GM18498 (cell line): ENCODE results near the gene FHIP2A.
"Not testable (repeated sequence)": the region's sequence is repeated elsewhere in the genome, so short reads cannot be mapped to it uniquely, and the experiment has no call there.

ENCODE experiments used
- ATAC-seq: cut with Tn5 transposase; IDR thresholded peaks from one replicate; pipeline ENCODE4 v1.9.1; 2021; ENCODE audit warnings: mild to moderate bottlenecking, moderate library complexity; ENCODE audit not compliant: unreplicated experiment

Gene FHIP2A, protein sequence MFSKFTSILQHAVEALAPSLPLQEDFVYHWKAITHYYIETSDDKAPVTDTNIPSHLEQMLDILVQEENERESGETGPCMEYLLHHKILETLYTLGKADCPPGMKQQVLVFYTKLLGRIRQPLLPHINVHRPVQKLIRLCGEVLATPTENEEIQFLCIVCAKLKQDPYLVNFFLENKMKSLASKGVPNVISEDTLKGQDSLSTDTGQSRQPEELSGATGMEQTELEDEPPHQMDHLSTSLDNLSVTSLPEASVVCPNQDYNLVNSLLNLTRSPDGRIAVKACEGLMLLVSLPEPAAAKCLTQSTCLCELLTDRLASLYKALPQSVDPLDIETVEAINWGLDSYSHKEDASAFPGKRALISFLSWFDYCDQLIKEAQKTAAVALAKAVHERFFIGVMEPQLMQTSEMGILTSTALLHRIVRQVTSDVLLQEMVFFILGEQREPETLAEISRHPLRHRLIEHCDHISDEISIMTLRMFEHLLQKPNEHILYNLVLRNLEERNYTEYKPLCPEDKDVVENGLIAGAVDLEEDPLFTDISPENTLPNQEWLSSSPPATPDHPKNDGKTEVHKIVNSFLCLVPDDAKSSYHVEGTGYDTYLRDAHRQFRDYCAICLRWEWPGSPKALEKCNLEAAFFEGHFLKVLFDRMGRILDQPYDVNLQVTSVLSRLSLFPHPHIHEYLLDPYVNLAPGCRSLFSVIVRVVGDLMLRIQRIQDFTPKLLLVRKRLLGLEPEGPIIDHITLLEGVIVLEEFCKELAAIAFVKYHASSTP

GRCh38 chr10:114821293-114821914 is at the start of gene FHIP2A:
Gene FHIP2A, plus strand, starts transcription at chr10:114821780. Its CDS starts 299 bp downstream, at chr10:114822079.
- ATAC-seq: peak; percentile 87

DNA sequence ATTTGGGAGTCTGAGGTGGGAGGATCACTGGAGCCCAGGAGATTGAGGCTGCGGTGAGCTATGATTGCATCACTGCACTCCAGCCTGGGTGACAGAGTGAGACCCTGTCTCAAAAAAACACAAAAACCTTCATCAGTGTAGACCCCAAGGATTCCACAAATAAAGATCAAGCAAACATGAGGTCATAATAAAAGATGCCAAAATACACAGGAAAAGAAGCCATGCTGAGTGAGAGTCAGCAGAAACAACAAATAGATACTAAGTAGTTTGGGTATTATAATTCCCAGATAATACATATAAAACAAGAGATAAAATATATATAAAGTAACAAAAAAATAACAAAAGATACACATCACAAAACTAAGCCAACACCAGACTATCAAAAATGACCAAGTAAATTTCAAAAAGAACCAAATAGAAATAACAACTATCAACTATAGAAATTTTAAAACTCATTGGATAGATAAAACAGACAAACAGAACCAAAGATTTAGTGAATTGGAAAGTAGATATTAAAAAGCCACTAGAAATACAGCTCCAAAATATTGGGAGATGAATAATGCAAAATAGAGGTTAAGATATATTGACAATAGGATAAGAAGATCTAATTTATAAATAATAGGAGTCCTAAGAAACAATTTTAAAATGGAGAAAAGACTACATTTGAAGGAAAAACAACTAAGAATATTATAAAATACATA is 48.9 kb upstream of the FHIP2A start:
- ATAC-seq: no peak

GRCh38 chr10:114773197-114773532 is 48.4 kb upstream of the FHIP2A start:
- ATAC-seq: no peak

- ATAC-seq: not testable (repeated sequence)
Measured at GRCh38 chr10:114775082-114775481, 46.5 kb upstream of the FHIP2A start.

DNA sequence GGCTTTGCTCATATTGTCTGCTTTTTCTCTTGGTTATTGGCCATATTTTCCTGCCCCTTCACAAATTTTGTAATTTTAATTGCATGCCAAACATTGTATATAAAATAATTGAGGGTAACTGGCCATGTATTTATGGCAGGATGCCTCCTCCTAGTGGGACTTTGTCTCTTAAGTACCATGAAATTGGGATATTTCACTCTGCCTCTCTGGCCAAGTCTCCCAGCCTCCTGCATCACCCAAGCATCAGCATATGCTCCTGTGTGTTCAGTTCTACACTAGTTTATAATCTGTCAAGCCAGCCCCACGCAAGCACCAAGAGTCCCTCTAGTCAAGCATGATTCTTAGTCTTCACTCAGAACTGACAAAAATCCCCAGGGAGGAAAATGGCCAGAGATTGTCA is 44.2 kb upstream of the FHIP2A start:
- no peak for ATAC-seq

- ATAC-seq: no peak
Measured at GRCh38 chr10:114779803-114780576, 41.6 kb upstream of the FHIP2A start.

- no peak for ATAC-seq
Measured at GRCh38 chr10:114780577-114781184, 40.9 kb upstream of the FHIP2A start.

DNA sequence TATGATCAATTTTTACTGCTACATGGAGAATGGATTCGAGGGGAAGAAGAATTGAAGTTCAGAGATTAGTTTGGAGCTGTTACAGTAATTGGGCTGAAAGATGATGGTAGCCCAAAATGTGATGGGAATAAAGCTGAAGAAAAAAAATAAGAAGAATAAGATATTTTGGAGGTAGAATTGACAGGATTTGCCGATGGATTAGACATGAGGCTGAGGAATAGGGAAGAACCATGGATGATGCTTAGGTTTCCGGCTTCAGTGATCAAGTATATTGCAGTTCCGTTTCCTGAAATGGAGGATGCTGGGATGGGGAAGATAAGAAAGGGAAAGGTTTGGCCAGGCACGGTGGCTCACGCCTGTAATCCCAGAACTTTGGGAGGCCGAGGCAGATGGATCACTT is 38.9 kb upstream of the FHIP2A start:
- ATAC-seq: no peak

- no peak for ATAC-seq
Measured at GRCh38 chr10:114783686-114784085, 37.9 kb upstream of the FHIP2A start.

GRCh38 chr10:114786492-114786891 is 35.1 kb upstream of the FHIP2A start:
- peak; percentile 75 for ATAC-seq

- not testable (repeated sequence) for ATAC-seq
Measured at GRCh38 chr10:114787131-114787530, 34.4 kb upstream of the FHIP2A start.

- no peak for ATAC-seq
Measured at GRCh38 chr10:114791768-114792167, 29.8 kb upstream of the FHIP2A start.

DNA sequence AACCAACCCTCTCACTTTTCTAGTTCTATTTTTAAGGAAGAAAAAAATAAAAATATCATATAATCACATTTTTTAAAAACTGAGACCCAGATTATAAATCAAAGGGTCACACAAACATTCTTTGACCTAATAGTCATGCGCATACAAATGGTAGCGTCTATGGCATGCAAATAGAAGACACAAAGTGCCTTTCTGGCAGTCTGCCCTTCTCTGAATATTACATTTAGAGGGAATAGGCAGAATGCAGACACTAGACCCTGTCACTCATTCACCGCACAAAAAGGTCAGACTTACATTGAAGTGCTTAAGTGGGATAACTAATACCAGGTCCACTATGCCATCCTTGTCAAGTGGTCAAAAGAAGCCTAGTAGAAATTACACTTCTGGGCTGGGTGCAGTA is 26.5 kb upstream of the FHIP2A start:
- no peak for ATAC-seq

- ATAC-seq: no peak
Measured at GRCh38 chr10:114800361-114800760, 21.2 kb upstream of the FHIP2A start.

DNA sequence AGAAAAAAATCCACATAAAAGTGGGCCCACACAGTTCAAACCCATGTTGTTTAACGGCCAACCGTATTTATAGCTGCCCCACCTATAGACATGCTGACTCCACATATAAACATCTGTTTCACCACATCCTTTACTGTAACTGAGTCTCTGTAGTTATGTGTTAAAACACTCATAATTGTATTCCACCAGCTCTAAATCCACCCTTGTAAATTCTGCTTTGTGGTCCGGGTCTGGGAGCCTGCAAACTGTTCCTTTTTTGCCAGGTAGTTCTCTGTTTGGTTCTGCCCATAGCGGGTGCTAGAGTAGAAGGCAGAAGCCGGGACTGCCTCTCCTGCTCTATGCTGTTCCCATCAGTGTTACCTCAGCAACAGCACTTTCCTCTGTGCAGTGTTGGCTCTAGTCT is 20.2 kb upstream of the FHIP2A start:
- ATAC-seq: peak; percentile 62

DNA sequence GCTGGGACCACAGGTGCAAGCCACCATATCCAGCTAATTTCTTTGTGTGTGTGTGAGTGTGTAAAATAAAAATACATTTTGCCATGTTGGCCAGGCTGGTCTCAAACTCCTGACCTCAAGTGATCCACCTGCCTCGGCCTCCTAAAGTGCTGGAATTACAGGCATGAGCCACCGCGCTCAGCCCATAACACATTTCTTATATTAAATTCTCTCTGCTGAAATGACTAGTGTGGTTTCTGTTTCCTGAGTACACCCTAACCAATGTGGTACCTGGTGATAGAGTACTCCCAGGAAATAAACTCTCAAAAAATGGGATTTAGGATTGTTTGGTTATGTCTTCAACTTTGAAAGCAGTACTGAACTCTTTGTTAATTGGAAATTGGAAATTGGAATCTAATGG is 19.4 kb upstream of the FHIP2A start:
- ATAC-seq: no peak

GRCh38 chr10:114806562-114807391 is 14.8 kb upstream of the FHIP2A start:
- ATAC-seq: no peak

DNA sequence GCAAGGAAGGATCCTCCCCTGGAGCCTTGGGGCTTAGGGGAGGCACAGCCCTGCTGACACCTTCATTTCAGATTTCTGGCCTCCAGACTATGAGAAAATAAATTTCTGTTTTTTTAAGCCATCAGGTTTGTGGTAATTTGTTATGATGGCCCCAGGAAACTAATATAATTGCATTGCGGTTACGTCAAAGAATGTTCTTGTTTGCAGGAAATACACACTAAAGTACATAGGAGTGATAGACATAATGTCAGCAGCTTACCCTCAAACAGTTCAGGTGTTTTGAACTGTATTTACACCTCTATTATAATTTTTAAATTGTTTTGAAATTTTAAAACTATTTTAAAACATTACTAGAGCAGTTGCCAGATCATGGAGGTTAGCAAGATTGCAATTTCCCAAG is 12.6 kb upstream of the FHIP2A start:
- ATAC-seq: no peak

- peak; percentile 100 for ATAC-seq
Measured at GRCh38 chr10:114810926-114811325, 10.7 kb upstream of the FHIP2A start.
